ENCODE measurements around the gene KIF23. TPM values are rescaled to one million over a fixed set of nuclear protein-coding genes. Genes with fewer than 3 reads are reported as not detected.

KIF23 gene
- total RNA-seq, 1 experiment from 2014 or later = 87.8 TPM

DNA sequence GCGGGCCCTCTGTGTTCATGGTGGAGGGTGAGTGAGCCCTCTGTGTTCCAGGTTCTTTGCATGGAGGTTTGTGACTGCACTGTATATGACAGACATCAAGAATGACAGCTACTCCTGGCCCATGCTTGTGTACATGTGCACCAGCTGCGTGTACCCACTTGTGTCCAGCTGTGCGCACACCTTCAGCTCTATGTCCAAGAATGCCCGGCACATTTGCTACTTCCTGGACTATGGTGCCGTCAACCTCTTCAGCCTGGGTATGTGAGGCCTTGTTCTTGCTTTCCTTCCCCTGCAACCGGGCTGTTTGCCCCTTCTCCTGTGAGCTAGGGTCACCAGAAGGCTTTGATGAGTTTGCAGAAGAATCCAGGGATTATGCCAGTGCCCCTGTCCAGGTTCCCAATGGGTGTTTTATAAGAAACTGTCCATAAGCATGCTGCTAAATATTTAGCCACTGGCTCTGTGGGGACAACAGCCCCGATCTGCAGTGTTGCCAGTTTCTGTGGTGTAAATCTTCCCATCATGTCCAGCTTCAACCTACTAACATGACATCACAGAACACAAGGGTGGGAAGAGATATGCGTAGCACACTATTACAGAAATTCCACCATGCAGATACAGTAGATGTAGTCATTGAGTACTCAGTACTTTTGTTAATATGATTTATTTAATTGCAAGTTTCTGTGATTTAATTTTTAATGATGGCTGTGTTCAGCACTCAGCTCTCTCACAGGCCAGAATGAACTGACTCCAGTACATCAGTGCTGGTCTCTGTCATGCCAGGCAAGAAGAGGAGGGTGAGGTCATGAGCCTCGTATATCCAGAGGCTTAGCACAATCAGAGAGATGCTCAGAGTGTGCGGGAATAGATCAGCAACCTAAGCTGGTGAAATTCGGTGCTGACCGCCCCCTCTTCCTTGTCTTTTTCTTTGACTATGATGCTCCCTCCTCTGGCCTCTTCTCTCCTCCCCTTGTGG is 29.2 kb upstream of the KIF23 start:
- Mint-ChIP-seq H3K27ac (no peak overlapping the region), H3K4me1 (peaks cover 16% of the 10 kb centered on the region), H3K4me3 (no peak overlapping the region), H3K27me3 (ENCODE audit: low read depth) (no peaks in the 10 kb centered on the region), H3K36me3 (no peaks in the 10 kb centered on the region), H3K9me3 (no peaks in the 10 kb centered on the region)
- ATAC-seq (no peak), DNase-seq (ENCODE audit: low spot score) (no peak)
- TF ChIP-seq NFATC4 (CRISPR knock-in tag; IDR thresholded peaks at IDR 0.05) (no peak), ZNF317 (CRISPR knock-in tag; IDR thresholded peaks at IDR 0.05; ENCODE audit: borderline replicate concordance, low read depth) (no peak)
- ChIA-PET POLR2A (no interaction called here), CTCF (interaction anchor here (1.4 kb wide), 1 partner anchor 10 kb away, joined by 3 read pairs; no protein-coding TSS in a partner anchor)

DNA sequence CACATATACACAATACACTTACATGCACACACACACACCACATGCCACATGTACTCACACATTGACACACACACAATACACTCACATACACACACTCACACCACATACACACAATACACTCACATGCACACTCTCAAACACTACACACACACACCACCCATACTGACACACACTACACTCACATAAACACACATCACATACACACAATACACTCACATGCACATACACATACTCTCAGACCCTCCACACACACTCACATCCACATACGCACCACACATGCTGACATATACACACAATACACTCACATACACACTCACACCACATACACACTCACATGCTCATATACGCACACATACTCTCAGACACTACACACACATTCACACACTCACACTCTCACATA is 28.3 kb upstream of the KIF23 start:
- H3K4me1 Mint-ChIP-seq = peaks cover 9% of the 10 kb centered on the region

DNA sequence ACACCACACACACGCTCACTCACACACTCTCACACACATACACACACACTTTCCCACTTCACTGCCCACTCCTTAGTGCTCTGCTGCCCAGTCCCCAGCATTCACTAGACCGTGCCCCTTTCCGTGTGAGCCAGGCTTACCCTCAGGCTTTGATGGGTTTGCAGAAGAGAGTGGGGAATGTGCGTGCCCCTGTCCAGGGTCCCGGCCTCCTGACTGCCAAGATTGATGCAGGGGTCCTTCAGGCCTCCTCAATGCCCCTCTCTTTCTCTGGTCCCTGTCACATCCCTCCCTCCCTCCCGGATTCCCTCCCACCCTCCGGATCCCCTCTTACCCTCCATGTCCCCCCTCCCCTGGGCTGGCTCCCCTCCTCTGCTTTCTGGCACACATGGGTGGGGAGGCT is 27.9 kb upstream of the KIF23 start:
- POLR2A ChIA-PET = no interaction called here
- no peak overlapping the region for H3K4me3 Mint-ChIP-seq
- peaks cover 8% of the 10 kb centered on the region for H3K4me1 Mint-ChIP-seq
- no peaks in the 10 kb centered on the region for H3K27me3 Mint-ChIP-seq (ENCODE audit: low read depth)
- H3K27ac Mint-ChIP-seq = no peak overlapping the region
- TF ChIP-seq MXD4 (CRISPR knock-in tag; IDR thresholded peaks at IDR 0.05; ENCODE audit: borderline replicate concordance) (no peak), ZNF232 (CRISPR knock-in tag; IDR thresholded peaks at IDR 0.05) (no peak), NR2C2 (CRISPR knock-in tag; IDR thresholded peaks at IDR 0.05) (no peak)
- TF ChIP-seq, protein P1, sequence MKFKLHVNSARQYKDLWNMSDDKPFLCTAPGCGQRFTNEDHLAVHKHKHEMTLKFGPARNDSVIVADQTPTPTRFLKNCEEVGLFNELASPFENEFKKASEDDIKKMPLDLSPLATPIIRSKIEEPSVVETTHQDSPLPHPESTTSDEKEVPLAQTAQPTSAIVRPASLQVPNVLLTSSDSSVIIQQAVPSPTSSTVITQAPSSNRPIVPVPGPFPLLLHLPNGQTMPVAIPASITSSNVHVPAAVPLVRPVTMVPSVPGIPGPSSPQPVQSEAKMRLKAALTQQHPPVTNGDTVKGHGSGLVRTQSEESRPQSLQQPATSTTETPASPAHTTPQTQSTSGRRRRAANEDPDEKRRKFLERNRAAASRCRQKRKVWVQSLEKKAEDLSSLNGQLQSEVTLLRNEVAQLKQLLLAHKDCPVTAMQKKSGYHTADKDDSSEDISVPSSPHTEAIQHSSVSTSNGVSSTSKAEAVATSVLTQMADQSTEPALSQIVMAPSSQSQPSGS (CRISPR knock-in tag; IDR thresholded peaks at IDR 0.05; ENCODE audit: borderline replicate concordance, low read depth) = no peak
- TF ChIP-seq, protein P2, sequence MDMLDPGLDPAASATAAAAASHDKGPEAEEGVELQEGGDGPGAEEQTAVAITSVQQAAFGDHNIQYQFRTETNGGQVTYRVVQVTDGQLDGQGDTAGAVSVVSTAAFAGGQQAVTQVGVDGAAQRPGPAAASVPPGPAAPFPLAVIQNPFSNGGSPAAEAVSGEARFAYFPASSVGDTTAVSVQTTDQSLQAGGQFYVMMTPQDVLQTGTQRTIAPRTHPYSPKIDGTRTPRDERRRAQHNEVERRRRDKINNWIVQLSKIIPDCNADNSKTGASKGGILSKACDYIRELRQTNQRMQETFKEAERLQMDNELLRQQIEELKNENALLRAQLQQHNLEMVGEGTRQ (CRISPR knock-in tag; IDR thresholded peaks at IDR 0.05) = no peak
- TF ChIP-seq, protein P3, sequence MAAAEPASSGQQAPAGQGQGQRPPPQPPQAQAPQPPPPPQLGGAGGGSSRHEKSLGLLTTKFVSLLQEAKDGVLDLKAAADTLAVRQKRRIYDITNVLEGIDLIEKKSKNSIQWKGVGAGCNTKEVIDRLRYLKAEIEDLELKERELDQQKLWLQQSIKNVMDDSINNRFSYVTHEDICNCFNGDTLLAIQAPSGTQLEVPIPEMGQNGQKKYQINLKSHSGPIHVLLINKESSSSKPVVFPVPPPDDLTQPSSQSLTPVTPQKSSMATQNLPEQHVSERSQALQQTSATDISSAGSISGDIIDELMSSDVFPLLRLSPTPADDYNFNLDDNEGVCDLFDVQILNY (CRISPR knock-in tag; IDR thresholded peaks at IDR 0.05) = no peak
- TF ChIP-seq, protein P4, sequence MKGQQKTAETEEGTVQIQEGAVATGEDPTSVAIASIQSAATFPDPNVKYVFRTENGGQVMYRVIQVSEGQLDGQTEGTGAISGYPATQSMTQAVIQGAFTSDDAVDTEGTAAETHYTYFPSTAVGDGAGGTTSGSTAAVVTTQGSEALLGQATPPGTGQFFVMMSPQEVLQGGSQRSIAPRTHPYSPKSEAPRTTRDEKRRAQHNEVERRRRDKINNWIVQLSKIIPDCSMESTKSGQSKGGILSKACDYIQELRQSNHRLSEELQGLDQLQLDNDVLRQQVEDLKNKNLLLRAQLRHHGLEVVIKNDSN (CRISPR knock-in tag; IDR thresholded peaks at IDR 0.05) = no peak
- no peaks in the 10 kb centered on the region; the same call in 1 of the 2 replicates for H3K36me3 Mint-ChIP-seq
- CTCF ChIA-PET = no interaction called here
- DNase-seq (ENCODE audit: low spot score) (no peak), ATAC-seq (no peak)
- H3K9me3 Mint-ChIP-seq = no peaks in the 10 kb centered on the region

More for the DNA sequence above, 28.3 kb upstream of the KIF23 start:
- ChIA-PET POLR2A (no interaction called here), CTCF (interaction anchor here (1.4 kb wide), 1 partner anchor 9 kb away, joined by 3 read pairs; no protein-coding TSS in a partner anchor)
- DNase-seq (ENCODE audit: low spot score) = no peak
- no peaks in the 10 kb centered on the region for H3K9me3 Mint-ChIP-seq
- no peak overlapping the region for H3K27ac Mint-ChIP-seq
- H3K36me3 Mint-ChIP-seq = no peaks in the 10 kb centered on the region
- ATAC-seq = no peak
- H3K27me3 Mint-ChIP-seq (ENCODE audit: low read depth) = no peaks in the 10 kb centered on the region
- no peak overlapping the region for H3K4me3 Mint-ChIP-seq
- TF ChIP-seq, protein P5, sequence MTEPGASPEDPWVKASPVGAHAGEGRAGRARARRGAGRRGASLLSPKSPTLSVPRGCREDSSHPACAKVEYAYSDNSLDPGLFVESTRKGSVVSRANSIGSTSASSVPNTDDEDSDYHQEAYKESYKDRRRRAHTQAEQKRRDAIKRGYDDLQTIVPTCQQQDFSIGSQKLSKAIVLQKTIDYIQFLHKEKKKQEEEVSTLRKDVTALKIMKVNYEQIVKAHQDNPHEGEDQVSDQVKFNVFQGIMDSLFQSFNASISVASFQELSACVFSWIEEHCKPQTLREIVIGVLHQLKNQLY (CRISPR knock-in tag; IDR thresholded peaks at IDR 0.05) = no peak
- TF ChIP-seq, protein P6, sequence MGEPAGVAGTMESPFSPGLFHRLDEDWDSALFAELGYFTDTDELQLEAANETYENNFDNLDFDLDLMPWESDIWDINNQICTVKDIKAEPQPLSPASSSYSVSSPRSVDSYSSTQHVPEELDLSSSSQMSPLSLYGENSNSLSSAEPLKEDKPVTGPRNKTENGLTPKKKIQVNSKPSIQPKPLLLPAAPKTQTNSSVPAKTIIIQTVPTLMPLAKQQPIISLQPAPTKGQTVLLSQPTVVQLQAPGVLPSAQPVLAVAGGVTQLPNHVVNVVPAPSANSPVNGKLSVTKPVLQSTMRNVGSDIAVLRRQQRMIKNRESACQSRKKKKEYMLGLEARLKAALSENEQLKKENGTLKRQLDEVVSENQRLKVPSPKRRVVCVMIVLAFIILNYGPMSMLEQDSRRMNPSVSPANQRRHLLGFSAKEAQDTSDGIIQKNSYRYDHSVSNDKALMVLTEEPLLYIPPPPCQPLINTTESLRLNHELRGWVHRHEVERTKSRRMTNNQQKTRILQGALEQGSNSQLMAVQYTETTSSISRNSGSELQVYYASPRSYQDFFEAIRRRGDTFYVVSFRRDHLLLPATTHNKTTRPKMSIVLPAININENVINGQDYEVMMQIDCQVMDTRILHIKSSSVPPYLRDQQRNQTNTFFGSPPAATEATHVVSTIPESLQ (CRISPR knock-in tag; IDR thresholded peaks at IDR 0.05) = no peak
- TF ChIP-seq SOX15 (CRISPR knock-in tag; IDR thresholded peaks at IDR 0.05) = no peak
- TF ChIP-seq, protein P7, sequence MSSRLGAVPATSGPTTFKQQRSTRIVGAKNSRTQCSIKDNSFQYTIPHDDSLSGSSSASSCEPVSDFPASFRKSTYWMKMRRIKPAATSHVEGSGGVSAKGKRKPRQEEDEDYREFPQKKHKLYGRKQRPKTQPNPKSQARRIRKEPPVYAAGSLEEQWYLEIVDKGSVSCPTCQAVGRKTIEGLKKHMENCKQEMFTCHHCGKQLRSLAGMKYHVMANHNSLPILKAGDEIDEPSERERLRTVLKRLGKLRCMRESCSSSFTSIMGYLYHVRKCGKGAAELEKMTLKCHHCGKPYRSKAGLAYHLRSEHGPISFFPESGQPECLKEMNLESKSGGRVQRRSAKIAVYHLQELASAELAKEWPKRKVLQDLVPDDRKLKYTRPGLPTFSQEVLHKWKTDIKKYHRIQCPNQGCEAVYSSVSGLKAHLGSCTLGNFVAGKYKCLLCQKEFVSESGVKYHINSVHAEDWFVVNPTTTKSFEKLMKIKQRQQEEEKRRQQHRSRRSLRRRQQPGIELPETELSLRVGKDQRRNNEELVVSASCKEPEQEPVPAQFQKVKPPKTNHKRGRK (CRISPR knock-in tag; IDR thresholded peaks at IDR 0.05; ENCODE audit: borderline replicate concordance) = no peak
- TF ChIP-seq CREM (CRISPR knock-in tag; IDR thresholded peaks at IDR 0.05) = no peak
- no peak for TF ChIP-seq FOXJ3 (CRISPR knock-in tag; IDR thresholded peaks at IDR 0.05; ENCODE audit: borderline replicate concordance)
- TF ChIP-seq MXD4 (CRISPR knock-in tag; IDR thresholded peaks at IDR 0.05; ENCODE audit: borderline replicate concordance) = no peak
- no peak for TF ChIP-seq ZNF219 (CRISPR knock-in tag; IDR thresholded peaks at IDR 0.05; ENCODE audit: borderline replicate concordance)
- TF ChIP-seq ZNF423 (CRISPR knock-in tag; IDR thresholded peaks at IDR 0.05) = no peak
